IMR-90 (cell line): Measurements from ENCODE around the gene VDR.

Experiments
- CEBPB ChIP-seq: IDR thresholded peaks from 2 replicates; pipeline ENCODE4 v1.6.1; 2012; ENCODE audit warnings: low read depth, low read length, improper control_type of control experiment
- POLR2A ChIP-seq: IDR thresholded peaks from 2 replicates; pipeline ENCODE4 v1.6.1; 2012; ENCODE audit warnings: mild to moderate bottlenecking, low read depth, low read length
- RAD21 ChIP-seq: IDR thresholded peaks from 2 replicates; pipeline ENCODE4 v1.6.1; 2012; ENCODE audit warnings: low read length, improper control_type of control experiment
- RCOR1 ChIP-seq: IDR thresholded peaks from 2 replicates; pipeline ENCODE4 v1.6.1; 2012; ENCODE audit warnings: mild to moderate bottlenecking, low read length, improper control_type of control experiment; ENCODE audit not compliant: insufficient replicate concordance
- RFX5 ChIP-seq: IDR thresholded peaks from 2 replicates; pipeline ENCODE4 v1.8.0; 2012; ENCODE audit warnings: low read depth, mild to moderate bottlenecking, low read length, moderate library complexity
- TF ChIP-seq, protein P1 (sequence below): conservative IDR thresholded peaks from 2 replicates; pipeline ENCODE4 v1.5.1; 2012; ENCODE audit warnings: mild to moderate bottlenecking, low read depth, low read length, improper control_type of control experiment
- TF ChIP-seq, protein P2 (sequence below): fragments of 150-350 bp; IDR thresholded peaks from 2 replicates; pipeline ENCODE4 v1.6.1; 2016; ENCODE audit warnings: low read depth, mild to moderate bottlenecking, low read length, moderate library complexity, borderline replicate concordance

DNA sequence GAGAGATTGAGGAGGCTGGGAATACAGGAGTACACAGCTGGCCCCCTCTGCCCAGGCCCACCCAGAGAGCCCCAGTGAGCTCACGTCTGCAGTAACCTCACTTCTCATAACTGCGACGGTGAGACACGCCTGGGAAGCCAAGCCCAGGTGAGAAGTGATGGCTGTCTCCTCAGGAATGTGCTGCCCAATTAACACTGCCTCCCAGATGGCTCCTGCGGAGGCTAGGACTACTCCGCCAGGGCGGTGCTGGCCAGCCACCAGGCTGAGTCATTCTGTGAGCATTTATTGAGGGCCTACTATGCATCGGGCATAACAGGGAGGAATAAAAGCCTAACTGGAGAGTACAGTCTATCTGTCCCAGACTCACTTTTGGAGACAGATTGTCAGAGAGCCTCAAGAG, 49.3 kb upstream of the VDR start:
- no peak for TF ChIP-seq POLR2A
- TF ChIP-seq CEBPB: no peak
- TF ChIP-seq, protein P1, sequence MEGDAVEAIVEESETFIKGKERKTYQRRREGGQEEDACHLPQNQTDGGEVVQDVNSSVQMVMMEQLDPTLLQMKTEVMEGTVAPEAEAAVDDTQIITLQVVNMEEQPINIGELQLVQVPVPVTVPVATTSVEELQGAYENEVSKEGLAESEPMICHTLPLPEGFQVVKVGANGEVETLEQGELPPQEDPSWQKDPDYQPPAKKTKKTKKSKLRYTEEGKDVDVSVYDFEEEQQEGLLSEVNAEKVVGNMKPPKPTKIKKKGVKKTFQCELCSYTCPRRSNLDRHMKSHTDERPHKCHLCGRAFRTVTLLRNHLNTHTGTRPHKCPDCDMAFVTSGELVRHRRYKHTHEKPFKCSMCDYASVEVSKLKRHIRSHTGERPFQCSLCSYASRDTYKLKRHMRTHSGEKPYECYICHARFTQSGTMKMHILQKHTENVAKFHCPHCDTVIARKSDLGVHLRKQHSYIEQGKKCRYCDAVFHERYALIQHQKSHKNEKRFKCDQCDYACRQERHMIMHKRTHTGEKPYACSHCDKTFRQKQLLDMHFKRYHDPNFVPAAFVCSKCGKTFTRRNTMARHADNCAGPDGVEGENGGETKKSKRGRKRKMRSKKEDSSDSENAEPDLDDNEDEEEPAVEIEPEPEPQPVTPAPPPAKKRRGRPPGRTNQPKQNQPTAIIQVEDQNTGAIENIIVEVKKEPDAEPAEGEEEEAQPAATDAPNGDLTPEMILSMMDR: no peak
- no peak for TF ChIP-seq RFX5
- TF ChIP-seq RCOR1: no peak
- TF ChIP-seq, protein P2, sequence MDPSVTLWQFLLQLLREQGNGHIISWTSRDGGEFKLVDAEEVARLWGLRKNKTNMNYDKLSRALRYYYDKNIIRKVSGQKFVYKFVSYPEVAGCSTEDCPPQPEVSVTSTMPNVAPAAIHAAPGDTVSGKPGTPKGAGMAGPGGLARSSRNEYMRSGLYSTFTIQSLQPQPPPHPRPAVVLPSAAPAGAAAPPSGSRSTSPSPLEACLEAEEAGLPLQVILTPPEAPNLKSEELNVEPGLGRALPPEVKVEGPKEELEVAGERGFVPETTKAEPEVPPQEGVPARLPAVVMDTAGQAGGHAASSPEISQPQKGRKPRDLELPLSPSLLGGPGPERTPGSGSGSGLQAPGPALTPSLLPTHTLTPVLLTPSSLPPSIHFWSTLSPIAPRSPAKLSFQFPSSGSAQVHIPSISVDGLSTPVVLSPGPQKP: no peak
- TF ChIP-seq RAD21: no peak
